ENCODE measurements around the gene SLIRP. TPM values are rescaled to one million over a fixed set of nuclear protein-coding genes. Genes with fewer than 3 reads are reported as not detected.
"Not testable (repeated sequence)": the region's sequence is repeated elsewhere in the genome, so short reads cannot be mapped to it uniquely, and the experiment has no call there.

The SLIRP gene
- 100 to 1,000 TPM in 4 of 5 donors, 10 to 100 TPM in 1; 36.8 to 450 (median 217) TPM for total RNA-seq
- 100 to 1,000 TPM; 391 to 419 (median 417) TPM for polyA plus RNA-seq
- long read RNA-seq, donor 1, transcript SLIRP-209 (4 exons, 408 nt) = major isoform, 31 of 32 reads
- long read RNA-seq, donor 1, partial matches to known transcripts = 0 of 32 reads
- long read RNA-seq, donor 1, other reads (novel, unspliced or antisense) = 0 of 32 reads
- long read RNA-seq, donor 2, transcript SLIRP-209 (4 exons, 408 nt) = major isoform, 35 of 41 reads
- long read RNA-seq, donor 2, partial matches to known transcripts = 0 of 41 reads
- long read RNA-seq, donor 2, other reads (novel, unspliced or antisense) = 0 of 41 reads
- long read RNA-seq, donor 3, transcript SLIRP-209 (4 exons, 408 nt) = major isoform, 53 of 58 reads
- long read RNA-seq, donor 3, partial matches to known transcripts = 0 of 58 reads
- long read RNA-seq, donor 3, other reads (novel, unspliced or antisense) = 0 of 58 reads
- long read RNA-seq, donor 4, transcript SLIRP-209 (4 exons, 408 nt) = major isoform, 9 of 9 reads
- long read RNA-seq, donor 4, partial matches to known transcripts = 0 of 9 reads
- long read RNA-seq, donor 4, other reads (novel, unspliced or antisense) = 0 of 9 reads
- long read RNA-seq, donor 5, transcript SLIRP-209 (4 exons, 408 nt) = major isoform, 77 of 124 reads
- long read RNA-seq, donor 5, partial matches to known transcripts = 40 of 124 reads
- long read RNA-seq, donor 5, other reads (novel, unspliced or antisense) = 0 of 124 reads
- long read RNA-seq, donor 6, transcript SLIRP-209 (4 exons, 408 nt) = major isoform, 129 of 140 reads
- long read RNA-seq, donor 6, partial matches to known transcripts = 5 of 140 reads
- long read RNA-seq, donor 6, other reads (novel, unspliced or antisense) = 0 of 140 reads
- long read RNA-seq, donor 7, transcript SLIRP-209 (4 exons, 408 nt) = major isoform, 100 of 142 reads
- long read RNA-seq, donor 7, partial matches to known transcripts = 34 of 142 reads
- long read RNA-seq, donor 7, other reads (novel, unspliced or antisense) = 0 of 142 reads
- long read RNA-seq, donor 8, transcript SLIRP-209 (4 exons, 408 nt) = major isoform, 83 of 89 reads
- long read RNA-seq, donor 8, partial matches to known transcripts = 0 of 89 reads
- long read RNA-seq, donor 8, other reads (novel, unspliced or antisense) = 0 of 89 reads
- long read RNA-seq, donor 9, transcript SLIRP-209 (4 exons, 408 nt) = major isoform, 120 of 151 reads
- long read RNA-seq, donor 9, transcript SLIRP-207 (3 exons, 729 nt) = minor isoform, 6 of 151 reads
- long read RNA-seq, donor 9, partial matches to known transcripts = 16 of 151 reads
- long read RNA-seq, donor 9, other reads (novel, unspliced or antisense) = 0 of 151 reads
- long read RNA-seq, donor 10, transcript SLIRP-209 (4 exons, 408 nt) = major isoform, 33 of 41 reads
- long read RNA-seq, donor 10, partial matches to known transcripts = 5 of 41 reads
- long read RNA-seq, donor 10, other reads (novel, unspliced or antisense) = 0 of 41 reads

- Histone ChIP-seq H3K27me3 (no peaks in the 10 kb centered on the region), H3K9me3 (no peaks in the 10 kb centered on the region), H3K27ac (peak within 1 kb of the TSS; percentile 62 to 86 (median 82)), H3K4me3 (peak within 1 kb of the TSS; percentile 89 to 100 (median 96)), H3K36me3 (peaks cover 34 to 54% (median 53%) of the 10 kb centered on the region in 4 donors), H3K4me1 (peaks cover 28 to 57% (median 40%) of the 10 kb centered on the region in 4 donors)
- 0 to 1% (median 1%) methylated on average over 20 to 49 of the region's 49 CpGs for WGBS, 5 donors
- DNase-seq = peak; percentile 90 to 97
- intact Hi-C loops (cut with DNase I; ENCODE audit: low total_unique reads) = no loop called here
- TF ChIP-seq POLR2AphosphoS5 (IDR thresholded peaks at IDR 0.05) = peak; percentile 82 to 94 (median 83)
- TF ChIP-seq, protein P1, sequence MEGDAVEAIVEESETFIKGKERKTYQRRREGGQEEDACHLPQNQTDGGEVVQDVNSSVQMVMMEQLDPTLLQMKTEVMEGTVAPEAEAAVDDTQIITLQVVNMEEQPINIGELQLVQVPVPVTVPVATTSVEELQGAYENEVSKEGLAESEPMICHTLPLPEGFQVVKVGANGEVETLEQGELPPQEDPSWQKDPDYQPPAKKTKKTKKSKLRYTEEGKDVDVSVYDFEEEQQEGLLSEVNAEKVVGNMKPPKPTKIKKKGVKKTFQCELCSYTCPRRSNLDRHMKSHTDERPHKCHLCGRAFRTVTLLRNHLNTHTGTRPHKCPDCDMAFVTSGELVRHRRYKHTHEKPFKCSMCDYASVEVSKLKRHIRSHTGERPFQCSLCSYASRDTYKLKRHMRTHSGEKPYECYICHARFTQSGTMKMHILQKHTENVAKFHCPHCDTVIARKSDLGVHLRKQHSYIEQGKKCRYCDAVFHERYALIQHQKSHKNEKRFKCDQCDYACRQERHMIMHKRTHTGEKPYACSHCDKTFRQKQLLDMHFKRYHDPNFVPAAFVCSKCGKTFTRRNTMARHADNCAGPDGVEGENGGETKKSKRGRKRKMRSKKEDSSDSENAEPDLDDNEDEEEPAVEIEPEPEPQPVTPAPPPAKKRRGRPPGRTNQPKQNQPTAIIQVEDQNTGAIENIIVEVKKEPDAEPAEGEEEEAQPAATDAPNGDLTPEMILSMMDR (IDR thresholded peaks at IDR 0.05) = peak in 1 of 7 experiments; percentile 22
- no peak for TF ChIP-seq POLR2A (IDR thresholded peaks at IDR 0.05)
- no peak for TF ChIP-seq EP300 (IDR thresholded peaks at IDR 0.05)
Observed at GRCh38 chr14:77707724-77708408, at the start of gene SLIRP, which contains the start of gene ALKBH1. Gene SLIRP, plus strand, starts transcription at chr14:77708103. Its CDS starts 9 bp downstream, at chr14:77708112. Gene ALKBH1, minus strand, starts transcription at chr14:77708023. Its CDS starts 19 bp downstream, at chr14:77708004.

- WGBS, 5 donors = 65 to 81% (median 70%) methylated on average over 2 of the region's 2 CpGs
- H3K4me3 ChIP-seq = no peak overlapping the region
- H3K27me3 ChIP-seq = no peaks in the 10 kb centered on the region
- peaks cover 0 to 27% (median 14%) of the 10 kb centered on the region in 4 donors for H3K4me1 ChIP-seq
- H3K36me3 ChIP-seq = no peaks in the 10 kb centered on the region
- DNase-seq = no peak
- no peaks in the 10 kb centered on the region for H3K9me3 ChIP-seq
- intact Hi-C loops (cut with DNase I; ENCODE audit: low total_unique reads) = no loop called here
- H3K27ac ChIP-seq = peak overlapping the region in 3 of 5 donors; percentile 11 to 56 (median 48)
- TF ChIP-seq, protein P1 (IDR thresholded peaks at IDR 0.05) = no peak
- TF ChIP-seq EP300 (IDR thresholded peaks at IDR 0.05) (no peak), POLR2AphosphoS5 (IDR thresholded peaks at IDR 0.05) (no peak), POLR2A (IDR thresholded peaks at IDR 0.05) (no peak)
Observed at GRCh38 chr14:77659831-77660230, 48.1 kb upstream of the SLIRP start.

GRCh38 chr14:77660754-77661153 lies 47.1 kb upstream of the SLIRP start:
- TF ChIP-seq, protein P1 (IDR thresholded peaks at IDR 0.05) = no peak
- no peak for TF ChIP-seq POLR2AphosphoS5 (IDR thresholded peaks at IDR 0.05)
- no peak for TF ChIP-seq POLR2A (IDR thresholded peaks at IDR 0.05)
- intact Hi-C loops (cut with DNase I; ENCODE audit: low total_unique reads) = no loop called here
- WGBS, 5 donors = 84 to 93% (median 91%) methylated on average over 7 of the region's 7 CpGs

GRCh38 chr14:77661562-77661961 lies 46.3 kb upstream of the SLIRP start:
- H3K27me3 ChIP-seq; intact Hi-C loops (cut with DNase I; ENCODE audit: low total_unique reads); H3K36me3 ChIP-seq; H3K27ac ChIP-seq; DNase-seq; H3K9me3 ChIP-seq; H3K4me3 ChIP-seq: not testable (repeated sequence)
- WGBS, 5 donors = 52 to 74% (median 72%) methylated on average over 2 to 9 of the region's 9 CpGs
- H3K4me1 ChIP-seq = peaks cover 0 to 14% (median 6%) of the 10 kb centered on the region in 4 donors

More at GRCh38 chr14:77660754-77661153, 47.1 kb upstream of the SLIRP start:
- peak in 1 of 2 donors; percentile 36 for DNase-seq
- H3K27me3 ChIP-seq = no peaks in the 10 kb centered on the region
- H3K9me3 ChIP-seq = no peaks in the 10 kb centered on the region
- no peak overlapping the region for H3K27ac ChIP-seq
- H3K4me3 ChIP-seq = no peak overlapping the region
- peaks cover 0 to 21% (median 9%) of the 10 kb centered on the region in 4 donors for H3K4me1 ChIP-seq
- H3K36me3 ChIP-seq = no peaks in the 10 kb centered on the region
